DND-41 (cell line): ENCODE measurements around the gene PKNOX1.

ENCODE experiments used
- ATAC-seq: fragments of 200-7000 bp; cut with Tn5 transposase; 3 replicates; pipeline ENCODE4 v1.9.1; 2021; ENCODE audit warnings: low read depth; ENCODE audit not compliant: insufficient read depth
- DNase-seq: peaks from one replicate; pipeline ENCODE4 v3.0.0-alpha.2; 2020
- H2AFZ ChIP-seq: 2 replicates; pipeline ENCODE4 v1.6.0; 2012; ENCODE audit warnings: low read depth, low read length
- H3K27ac ChIP-seq: 2 replicates; pipeline ENCODE4 v1.5.1; 2012; ENCODE audit warnings: low read length, inconsistent platforms
- H3K27me3 ChIP-seq: fragments of 200-600 bp; sonication (generic); 2 replicates; pipeline ENCODE4 v1.6.0; 2012; ENCODE audit warnings: low read length, mild to moderate bottlenecking, inconsistent platforms; ENCODE audit not compliant: insufficient read depth, poor library complexity
- H3K36me3 ChIP-seq: 2 replicates; pipeline ENCODE4 v1.5.1; 2012; ENCODE audit warnings: low read length, inconsistent platforms; ENCODE audit not compliant: insufficient read depth
- H3K4me1 ChIP-seq: 2 replicates; pipeline ENCODE4 v1.5.1; 2012; ENCODE audit warnings: mild to moderate bottlenecking, low read length; ENCODE audit not compliant: insufficient read depth
- H3K4me2 ChIP-seq: 2 replicates; pipeline ENCODE4 v1.6.0; 2012; ENCODE audit warnings: mild to moderate bottlenecking, moderate library complexity, low read length, inconsistent platforms; ENCODE audit not compliant: insufficient read depth
- H3K4me3 ChIP-seq, 2 experiments: fragments of 200-600 bp in 1 of 2; shearing (Covaris generic) in 1 of 2; 2 replicates each; pipeline ENCODE4 v1.5.1; 2012 to 2016; ENCODE audit warnings: inconsistent platforms in 2 of 2, low read length in 2 of 2, mild to moderate bottlenecking in 2 of 2, low read depth in 1 of 2, moderate library complexity in 1 of 2
- H3K79me2 ChIP-seq: 2 replicates; pipeline ENCODE4 v1.6.0; 2012; ENCODE audit warnings: low read length, inconsistent platforms; ENCODE audit not compliant: insufficient read depth
- H3K9ac ChIP-seq: 2 replicates; pipeline ENCODE4 v1.6.0; 2012; ENCODE audit warnings: low read depth, mild to moderate bottlenecking, inconsistent platforms, low read length, moderate library complexity
- H3K9me3 ChIP-seq: 2 replicates; pipeline ENCODE4 v1.5.1; 2012; ENCODE audit warnings: low read length, moderate library complexity, mild to moderate bottlenecking, inconsistent platforms; ENCODE audit not compliant: insufficient read depth, severe bottlenecking
- H4K20me1 ChIP-seq: 2 replicates; pipeline ENCODE4 v1.6.0; 2012; ENCODE audit warnings: low read length; ENCODE audit not compliant: insufficient read depth
- EZH2 ChIP-seq: IDR thresholded peaks from 3 replicates; pipeline ENCODE4 v1.6.1; 2012; ENCODE audit warnings: borderline replicate concordance, low read depth, mild to moderate bottlenecking, moderate library complexity, low read length, inconsistent platforms; ENCODE audit not compliant: severe bottlenecking
- TF ChIP-seq, protein P1 (sequence below): IDR thresholded peaks from 2 replicates; pipeline ENCODE4 v1.5.1; 2012; ENCODE audit warnings: borderline replicate concordance, low read length, moderate library complexity, mild to moderate bottlenecking; ENCODE audit not compliant: poor library complexity, severe bottlenecking; ENCODE audit errors: extremely low read depth

The PKNOX1 gene

DNA sequence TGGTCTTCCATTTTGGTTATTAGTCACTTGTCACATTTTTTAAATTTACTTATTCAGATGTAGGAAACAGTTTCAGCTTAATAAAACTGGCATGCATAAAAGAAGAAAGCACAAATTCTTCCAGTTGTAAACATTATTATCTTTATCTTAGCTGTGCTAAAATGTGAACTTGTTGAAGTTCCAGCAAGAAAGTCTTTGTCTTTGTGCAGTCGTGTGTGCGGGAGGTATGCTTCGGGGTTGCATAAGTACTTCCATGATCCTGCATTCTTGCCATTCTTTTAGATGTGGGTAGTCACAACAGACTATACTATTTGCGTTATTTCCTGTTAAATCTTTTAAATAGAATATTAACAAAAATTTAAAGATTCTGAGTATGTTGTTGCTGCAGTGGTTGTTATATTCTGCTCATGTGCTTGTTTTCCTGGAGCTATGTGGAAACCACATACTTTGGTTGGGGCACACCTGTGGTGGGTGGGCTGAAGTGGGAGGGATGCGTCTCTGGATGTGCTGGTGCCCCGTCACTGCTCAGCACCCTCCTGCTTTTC lies 51.3 kb downstream of the PKNOX1 start:
- Histone ChIP-seq H4K20me1 (no peaks in the 10 kb centered on the region), H3K36me3 (peaks cover 72% of the 10 kb centered on the region), H2AFZ (no peak overlapping the region), H3K4me2 (no peak overlapping the region), H3K79me2 (no peaks in the 10 kb centered on the region), H3K9me3 (no peaks in the 10 kb centered on the region), H3K9ac (no peak overlapping the region), H3K4me3 (no peak overlapping the region), H3K4me1 (no peaks in the 10 kb centered on the region), H3K27me3 (no peaks in the 10 kb centered on the region), H3K27ac (no peak overlapping the region; the same call in 1 of the 2 replicates)
- ATAC-seq (no peak), DNase-seq (no peak)
- TF ChIP-seq, protein P1, sequence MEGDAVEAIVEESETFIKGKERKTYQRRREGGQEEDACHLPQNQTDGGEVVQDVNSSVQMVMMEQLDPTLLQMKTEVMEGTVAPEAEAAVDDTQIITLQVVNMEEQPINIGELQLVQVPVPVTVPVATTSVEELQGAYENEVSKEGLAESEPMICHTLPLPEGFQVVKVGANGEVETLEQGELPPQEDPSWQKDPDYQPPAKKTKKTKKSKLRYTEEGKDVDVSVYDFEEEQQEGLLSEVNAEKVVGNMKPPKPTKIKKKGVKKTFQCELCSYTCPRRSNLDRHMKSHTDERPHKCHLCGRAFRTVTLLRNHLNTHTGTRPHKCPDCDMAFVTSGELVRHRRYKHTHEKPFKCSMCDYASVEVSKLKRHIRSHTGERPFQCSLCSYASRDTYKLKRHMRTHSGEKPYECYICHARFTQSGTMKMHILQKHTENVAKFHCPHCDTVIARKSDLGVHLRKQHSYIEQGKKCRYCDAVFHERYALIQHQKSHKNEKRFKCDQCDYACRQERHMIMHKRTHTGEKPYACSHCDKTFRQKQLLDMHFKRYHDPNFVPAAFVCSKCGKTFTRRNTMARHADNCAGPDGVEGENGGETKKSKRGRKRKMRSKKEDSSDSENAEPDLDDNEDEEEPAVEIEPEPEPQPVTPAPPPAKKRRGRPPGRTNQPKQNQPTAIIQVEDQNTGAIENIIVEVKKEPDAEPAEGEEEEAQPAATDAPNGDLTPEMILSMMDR, result no peak
- no peak for TF ChIP-seq EZH2

DNA sequence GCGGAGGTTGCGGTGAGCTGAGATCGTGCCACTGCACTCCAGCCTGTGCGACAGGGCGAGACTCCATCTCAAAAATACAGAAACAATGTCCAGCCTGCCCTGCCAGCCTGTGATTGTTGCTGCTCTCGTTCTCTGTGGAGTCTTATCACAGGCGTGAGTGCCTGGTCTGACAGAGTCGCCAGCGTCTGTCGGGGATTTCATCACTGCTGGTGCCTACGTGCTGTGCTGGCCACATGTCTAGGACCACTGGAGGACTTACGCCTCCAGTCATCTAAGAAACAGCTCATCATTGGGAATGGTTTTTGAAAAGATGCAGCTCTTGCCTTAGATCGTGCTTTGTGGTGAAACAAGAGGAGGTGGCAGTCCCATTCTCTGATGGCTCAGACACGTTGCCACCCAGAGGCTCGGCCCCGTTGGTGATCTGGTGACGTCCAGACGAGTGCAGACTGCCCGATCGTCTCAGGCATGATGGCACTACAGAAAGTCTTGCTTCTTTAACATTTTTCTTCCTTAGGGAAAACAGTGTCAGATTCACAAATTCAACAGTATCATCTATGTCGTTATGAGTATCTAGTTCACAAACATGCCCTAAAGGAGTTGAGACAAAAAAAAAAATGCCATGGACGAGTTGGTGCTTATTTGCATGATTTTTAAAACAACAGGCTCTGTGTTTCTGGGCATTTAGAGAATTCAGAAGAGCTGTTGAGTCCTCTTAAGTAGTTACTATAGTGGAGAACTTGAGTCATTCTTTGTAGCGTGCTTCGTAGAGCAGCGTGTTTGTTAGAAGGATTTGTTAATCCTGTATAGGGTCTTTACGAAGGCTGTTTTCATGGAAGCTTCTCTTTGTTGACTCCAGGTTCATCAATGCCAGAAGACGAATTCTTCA lies 53.7 kb downstream of the PKNOX1 start:
- ATAC-seq (no peak), DNase-seq (no peak)
- Histone ChIP-seq H3K4me2 (no peak overlapping the region), H3K27ac (no peak overlapping the region), H4K20me1 (no peaks in the 10 kb centered on the region), H3K4me3 (no peak overlapping the region), H3K27me3 (no peaks in the 10 kb centered on the region), H2AFZ (no peak overlapping the region), H3K9ac (no peak overlapping the region), H3K36me3 (peaks cover 66% of the 10 kb centered on the region), H3K4me1 (no peaks in the 10 kb centered on the region), H3K79me2 (no peaks in the 10 kb centered on the region), H3K9me3 (no peaks in the 10 kb centered on the region)
- no peak for TF ChIP-seq EZH2
- TF ChIP-seq, protein P1, result no peak

DNA sequence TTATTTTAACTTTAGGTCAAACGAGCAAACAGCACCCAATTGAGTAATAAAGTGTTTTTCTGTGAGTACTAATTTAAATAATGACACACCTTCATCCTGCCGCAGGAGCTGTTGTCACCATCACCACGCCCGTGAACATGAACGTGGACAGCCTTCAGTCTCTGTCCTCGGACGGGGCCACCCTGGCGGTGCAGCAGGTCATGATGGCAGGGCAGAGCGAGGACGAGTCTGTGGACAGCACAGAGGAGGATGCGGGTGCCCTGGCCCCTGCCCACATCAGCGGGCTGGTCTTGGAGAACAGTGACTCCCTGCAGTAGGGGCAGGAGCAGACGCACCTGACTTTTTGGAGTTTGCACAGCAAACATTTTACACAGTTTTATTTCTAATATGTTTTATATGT lies 55.4 kb downstream of the PKNOX1 start:
- Histone ChIP-seq H2AFZ (no peak overlapping the region), H3K36me3 (peaks cover 55% of the 10 kb centered on the region)

More for the DNA sequence above, 55.4 kb downstream of the PKNOX1 start:
- Histone ChIP-seq H3K4me2 (no peak overlapping the region), H3K9me3 (no peaks in the 10 kb centered on the region), H3K4me3 (no peak overlapping the region), H4K20me1 (no peaks in the 10 kb centered on the region), H3K79me2 (no peaks in the 10 kb centered on the region), H3K27me3 (no peaks in the 10 kb centered on the region), H3K9ac (no peak overlapping the region), H3K4me1 (no peaks in the 10 kb centered on the region), H3K27ac (no peak overlapping the region)
- DNase-seq (no peak), ATAC-seq (no peak)
- TF ChIP-seq, protein P1, result no peak
- no peak for TF ChIP-seq EZH2
